Measurements from ENCODE around the gene SND1. TPM values are rescaled to one million over a fixed set of nuclear protein-coding genes. Genes with fewer than 3 reads are reported as not detected.
A peak's percentile ranks its signal among the peaks of the same experiment; 100 is the strongest.

SND1 gene
- total and polyA plus RNA-seq, 2 donors: 55.1 to 104 TPM

DNA sequence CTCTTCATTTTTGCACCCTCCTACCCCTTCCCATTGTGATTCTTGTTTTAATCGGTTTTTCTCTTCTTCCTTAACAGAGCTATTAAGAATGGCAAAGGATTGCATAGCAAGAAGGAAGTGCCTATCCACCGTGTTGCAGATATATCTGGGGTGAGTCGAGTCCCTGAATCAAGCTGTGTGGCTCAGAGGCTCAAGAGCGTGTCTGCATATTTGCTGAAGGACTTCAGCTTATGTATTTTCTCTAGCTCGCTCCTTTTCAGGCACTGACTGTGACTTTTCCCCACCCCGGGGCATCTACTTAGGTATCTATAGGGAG lies 252.6 kb downstream of the SND1 start:
- no peak for DNase-seq (ENCODE audit: low read depth in 6 of 9, low spot score in 9 of 9)
- H3K4me1 ChIP-seq (ENCODE audit: control insufficient read depth in 2 of 2, insufficient read depth in 2 of 2, low read length in 2 of 2): peaks cover 0 to 21% of the 10 kb centered on the region in 2 donors
- H3K4me3 ChIP-seq (ENCODE audit: low read length in 2 of 2): no peak overlapping the region
- no peak overlapping the region for H3K27ac ChIP-seq (ENCODE audit: low read depth in 1 of 2, low read length in 1 of 2)
- H3K36me3 ChIP-seq (ENCODE audit: control insufficient read depth in 2 of 2, insufficient read depth in 2 of 2, low read length in 1 of 2): peaks cover 4 to 20% of the 10 kb centered on the region in 2 donors
- 95% methylated on average over 6 of the region's 6 CpGs for WGBS
- H3K9me3 ChIP-seq (ENCODE audit: control insufficient read depth in 2 of 2, insufficient read depth in 1 of 2, low read length in 1 of 2): no peaks in the 10 kb centered on the region
- H3K27me3 ChIP-seq (ENCODE audit: control insufficient read depth in 2 of 2, insufficient read depth in 1 of 2, low read length in 1 of 2): no peaks in the 10 kb centered on the region

DNA sequence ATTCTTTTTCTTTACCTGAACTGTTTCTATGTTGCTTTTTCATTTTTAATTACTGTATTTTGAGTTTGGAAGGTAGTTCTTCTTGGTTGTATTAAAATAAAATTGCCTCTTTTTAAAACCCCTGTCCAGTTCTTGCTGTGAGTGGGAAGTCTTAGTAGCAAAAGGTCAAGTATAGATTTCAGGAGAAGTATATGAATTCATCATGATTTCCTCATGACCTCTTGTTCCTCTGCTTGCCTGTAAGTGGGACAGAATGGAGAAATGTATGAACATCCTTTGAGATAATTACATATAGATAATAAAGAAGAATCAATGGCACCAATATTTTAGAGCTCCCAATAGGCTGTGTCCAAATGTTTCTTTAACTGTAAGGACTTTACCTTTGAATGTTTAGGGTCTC lies 253.0 kb downstream of the SND1 start:
- Histone ChIP-seq H3K4me3 (ENCODE audit: low read length in 2 of 2) (no peak overlapping the region), H3K27ac (ENCODE audit: low read depth in 1 of 2, low read length in 1 of 2) (no peak overlapping the region), H3K36me3 (ENCODE audit: control insufficient read depth in 2 of 2, insufficient read depth in 2 of 2, low read length in 1 of 2) (peaks cover 4 to 20% of the 10 kb centered on the region in 2 donors), H3K4me1 (ENCODE audit: control insufficient read depth in 2 of 2, insufficient read depth in 2 of 2, low read length in 2 of 2) (peaks cover 0 to 21% of the 10 kb centered on the region in 2 donors), H3K9me3 (ENCODE audit: control insufficient read depth in 2 of 2, insufficient read depth in 1 of 2, low read length in 1 of 2) (no peaks in the 10 kb centered on the region), H3K27me3 (ENCODE audit: control insufficient read depth in 2 of 2, insufficient read depth in 1 of 2, low read length in 1 of 2) (no peaks in the 10 kb centered on the region)
- no peak for DNase-seq (ENCODE audit: low read depth in 6 of 9, low spot score in 9 of 9)

DNA sequence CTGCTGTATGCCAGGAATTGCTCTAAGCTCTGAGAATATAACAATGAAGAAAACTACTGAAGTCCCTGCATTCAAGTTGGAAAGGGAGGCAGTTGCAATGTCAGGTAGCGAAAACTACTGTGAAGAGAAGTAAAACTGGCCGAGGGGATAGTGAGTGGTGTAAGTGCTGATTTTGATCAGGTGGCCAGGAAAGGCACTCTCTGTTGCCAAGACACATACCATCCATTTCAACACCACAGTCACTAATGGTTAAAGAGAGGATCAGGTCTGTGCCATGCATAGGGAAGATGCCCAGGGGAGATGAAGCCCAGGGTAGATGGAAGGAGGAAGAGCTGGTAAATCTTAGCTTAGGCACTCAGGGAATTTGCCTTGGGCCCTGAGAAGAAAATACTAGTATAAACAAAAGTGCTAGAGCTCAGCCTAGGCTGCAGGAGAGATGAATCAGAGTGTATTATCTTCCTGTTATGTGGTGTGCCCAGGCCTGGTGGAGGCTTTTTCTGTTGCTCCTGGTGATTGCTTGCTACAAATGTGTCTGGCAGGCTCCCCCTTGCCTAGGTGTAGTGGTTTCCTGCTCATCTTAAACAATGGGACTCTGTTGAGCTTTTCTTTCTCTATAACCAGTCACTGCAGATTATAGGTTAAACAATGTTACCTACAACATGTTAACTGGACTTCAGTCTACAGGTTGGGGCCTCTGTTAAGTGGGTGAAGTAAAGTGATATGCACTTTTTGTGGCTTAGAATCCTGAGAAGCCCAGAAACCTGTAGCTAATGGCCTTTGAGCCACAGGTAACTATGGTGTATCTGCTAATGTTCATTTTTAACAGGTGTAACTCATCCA lies 253.7 kb downstream of the SND1 start:
- Histone ChIP-seq H3K27ac (ENCODE audit: low read depth in 1 of 2, low read length in 1 of 2) (no peak overlapping the region), H3K4me1 (ENCODE audit: control insufficient read depth in 2 of 2, insufficient read depth in 2 of 2, low read length in 2 of 2) (peaks cover 0 to 18% of the 10 kb centered on the region in 2 donors), H3K4me3 (ENCODE audit: low read length in 2 of 2) (no peak overlapping the region), H3K27me3 (ENCODE audit: control insufficient read depth in 2 of 2, insufficient read depth in 1 of 2, low read length in 1 of 2) (no peaks in the 10 kb centered on the region), H3K36me3 (ENCODE audit: control insufficient read depth in 2 of 2, insufficient read depth in 2 of 2, low read length in 1 of 2) (peaks cover 4 to 20% of the 10 kb centered on the region in 2 donors), H3K9me3 (ENCODE audit: control insufficient read depth in 2 of 2, insufficient read depth in 1 of 2, low read length in 1 of 2) (no peaks in the 10 kb centered on the region)
- WGBS: 97% methylated on average over 2 of the region's 2 CpGs
- peak in 4 of 9 donors; percentile 9 to 54 (median 21) for DNase-seq (ENCODE audit: low read depth in 6 of 9, low spot score in 9 of 9)

DNA sequence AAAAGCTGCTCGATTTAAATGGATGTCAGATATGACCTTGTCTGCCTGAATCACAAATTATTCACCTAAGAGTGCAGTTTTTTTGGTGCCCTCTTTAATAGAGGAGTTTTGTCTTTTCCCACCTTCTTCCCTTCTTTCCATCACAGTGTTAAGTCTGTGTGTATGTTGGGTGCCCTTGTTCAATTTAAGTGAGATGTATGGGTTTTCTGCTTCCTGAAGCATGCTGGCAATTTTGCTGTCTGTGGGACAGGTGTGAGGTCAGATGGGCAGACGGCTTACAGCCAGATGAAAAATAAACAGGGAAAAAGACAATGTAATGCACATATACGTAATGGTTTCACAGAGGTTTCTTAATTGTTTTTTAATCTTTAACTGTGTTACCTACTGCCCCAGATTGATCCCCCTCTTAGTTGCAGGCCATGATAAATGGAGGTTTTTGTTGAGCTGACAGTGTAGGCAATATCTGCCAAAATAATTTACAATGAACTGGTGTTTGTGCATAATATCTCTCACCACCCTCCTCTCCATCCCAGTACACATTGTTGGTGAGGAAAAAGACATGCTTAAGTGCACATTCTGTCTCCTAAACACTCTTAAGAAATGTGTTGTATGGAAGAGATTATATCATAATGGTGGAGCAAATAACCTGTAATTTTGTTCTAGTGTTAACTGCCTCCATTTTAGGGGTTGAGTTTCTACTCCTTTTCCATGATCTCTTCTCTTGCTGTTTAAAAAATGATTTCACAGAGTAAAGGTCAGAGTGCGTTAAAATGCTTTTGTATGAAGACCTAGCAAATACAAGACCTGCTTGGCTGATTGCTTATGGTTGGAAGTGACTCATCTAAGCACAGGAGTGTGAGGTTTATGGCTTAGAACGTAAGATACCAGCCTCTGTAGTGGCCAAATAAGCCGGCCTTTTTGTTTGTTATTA lies 255.4 kb downstream of the SND1 start:
- peaks cover 3 to 5% of the 10 kb centered on the region in 2 donors for H3K4me1 ChIP-seq (ENCODE audit: control insufficient read depth in 2 of 2, insufficient read depth in 2 of 2, low read length in 2 of 2)
- H3K4me3 ChIP-seq (ENCODE audit: low read length in 2 of 2): no peak overlapping the region
- no peaks in the 10 kb centered on the region for H3K9me3 ChIP-seq (ENCODE audit: control insufficient read depth in 2 of 2, insufficient read depth in 1 of 2, low read length in 1 of 2)
- H3K36me3 ChIP-seq (ENCODE audit: control insufficient read depth in 2 of 2, insufficient read depth in 2 of 2, low read length in 1 of 2): peaks cover 4 to 20% of the 10 kb centered on the region in 2 donors
- H3K27ac ChIP-seq (ENCODE audit: low read depth in 1 of 2, low read length in 1 of 2): no peak overlapping the region
- WGBS: 97% methylated on average over 6 of the region's 6 CpGs
- no peaks in the 10 kb centered on the region for H3K27me3 ChIP-seq (ENCODE audit: control insufficient read depth in 2 of 2, insufficient read depth in 1 of 2, low read length in 1 of 2)
- no peak for DNase-seq (ENCODE audit: low read depth in 6 of 9, low spot score in 9 of 9)

DNA sequence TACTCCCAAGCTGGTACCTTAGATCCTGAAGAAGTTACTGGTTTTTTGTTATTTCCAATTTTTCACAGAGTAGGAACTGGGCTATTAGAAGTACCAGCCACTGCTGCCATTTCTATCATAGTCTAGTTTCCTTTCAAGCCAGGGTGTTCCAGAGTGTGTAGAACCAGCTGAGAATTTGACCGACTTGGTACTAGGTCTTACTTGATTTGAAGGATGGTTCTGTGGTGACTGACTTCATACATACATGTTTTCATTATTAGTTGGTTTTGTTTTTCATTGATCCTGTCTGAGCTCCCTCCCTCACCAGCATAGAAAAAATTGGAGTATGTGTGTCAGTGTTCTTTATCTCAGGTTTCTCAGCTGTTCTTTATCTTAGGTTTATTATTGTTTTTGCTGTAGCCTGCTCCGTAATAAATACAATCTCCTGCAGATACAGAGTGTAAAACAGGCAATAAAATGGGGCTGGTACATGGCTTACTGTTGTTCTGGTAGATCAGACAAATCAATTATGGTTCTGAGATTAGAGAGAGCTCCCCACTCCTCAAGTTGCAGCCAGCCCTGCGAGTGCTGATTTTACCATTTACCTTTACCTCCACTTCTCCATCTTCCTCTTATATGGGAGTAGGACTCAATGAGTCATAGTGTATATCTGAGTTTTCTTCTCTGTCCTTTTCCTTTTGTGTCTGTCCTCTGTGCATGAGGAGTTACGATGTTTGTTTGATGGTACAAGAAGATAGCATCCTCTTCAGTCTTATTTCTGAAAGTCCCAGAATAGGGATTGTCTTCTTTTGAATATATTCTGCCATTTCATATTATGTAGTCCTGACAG lies 256.6 kb downstream of the SND1 start:
- no peaks in the 10 kb centered on the region for H3K9me3 ChIP-seq (ENCODE audit: control insufficient read depth in 2 of 2, insufficient read depth in 1 of 2, low read length in 1 of 2)
- H3K27me3 ChIP-seq (ENCODE audit: control insufficient read depth in 2 of 2, insufficient read depth in 1 of 2, low read length in 1 of 2): no peaks in the 10 kb centered on the region
- H3K36me3 ChIP-seq (ENCODE audit: control insufficient read depth in 2 of 2, insufficient read depth in 2 of 2, low read length in 1 of 2): peaks cover 4 to 20% of the 10 kb centered on the region in 2 donors
- H3K4me1 ChIP-seq (ENCODE audit: control insufficient read depth in 2 of 2, insufficient read depth in 2 of 2, low read length in 2 of 2): peaks cover 3% of the 10 kb centered on the region in 2 donors
- DNase-seq (ENCODE audit: low read depth in 6 of 9, low spot score in 9 of 9): no peak
- over 99% methylated on average over 4 of the region's 4 CpGs for WGBS
- H3K27ac ChIP-seq (ENCODE audit: low read depth in 1 of 2, low read length in 1 of 2): no peak overlapping the region
- no peak overlapping the region for H3K4me3 ChIP-seq (ENCODE audit: low read length in 2 of 2)

- no peak for DNase-seq (ENCODE audit: low read depth in 6 of 9, low spot score in 9 of 9)
- 99% methylated on average over 3 of the region's 3 CpGs for WGBS
- no peaks in the 10 kb centered on the region for H3K9me3 ChIP-seq (ENCODE audit: control insufficient read depth in 2 of 2, insufficient read depth in 1 of 2, low read length in 1 of 2)
- no peak overlapping the region for H3K4me3 ChIP-seq (ENCODE audit: low read length in 2 of 2)
- H3K4me1 ChIP-seq (ENCODE audit: control insufficient read depth in 2 of 2, insufficient read depth in 2 of 2, low read length in 2 of 2): peaks cover 3% of the 10 kb centered on the region in 2 donors
- H3K36me3 ChIP-seq (ENCODE audit: control insufficient read depth in 2 of 2, insufficient read depth in 2 of 2, low read length in 1 of 2): peaks cover 2 to 20% of the 10 kb centered on the region in 2 donors
- H3K27ac ChIP-seq (ENCODE audit: low read depth in 1 of 2, low read length in 1 of 2): no peak overlapping the region
- no peaks in the 10 kb centered on the region for H3K27me3 ChIP-seq (ENCODE audit: control insufficient read depth in 2 of 2, insufficient read depth in 1 of 2, low read length in 1 of 2)
Measured at GRCh38 chr7:127909424-127910152, 257.6 kb downstream of the SND1 start.

DNA sequence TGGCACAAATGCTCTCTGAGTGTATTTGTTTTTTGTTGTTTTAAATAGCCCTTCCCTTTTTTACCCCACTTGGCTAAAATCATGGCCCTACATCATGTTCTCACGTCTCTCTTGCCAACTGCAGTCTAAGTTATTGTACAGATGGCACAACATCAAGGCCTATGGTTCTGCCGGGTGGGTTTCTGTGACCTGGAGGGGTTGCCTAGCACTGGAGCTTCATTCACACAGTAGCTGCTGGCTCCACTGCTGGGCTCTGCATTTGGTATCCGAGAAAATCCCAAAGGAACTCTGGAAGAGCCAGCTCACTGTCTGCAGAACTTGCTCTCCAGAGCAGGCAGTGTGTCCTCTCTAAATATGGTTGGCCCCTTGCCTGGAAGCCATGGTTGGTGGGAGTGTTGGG lies 258.7 kb downstream of the SND1 start:
- peaks cover 0 to 13% of the 10 kb centered on the region in 2 donors for H3K36me3 ChIP-seq (ENCODE audit: control insufficient read depth in 2 of 2, insufficient read depth in 2 of 2, low read length in 1 of 2)
- 95% methylated on average over 3 of the region's 3 CpGs for WGBS
- no peaks in the 10 kb centered on the region for H3K27me3 ChIP-seq (ENCODE audit: control insufficient read depth in 2 of 2, insufficient read depth in 1 of 2, low read length in 1 of 2)
- DNase-seq (ENCODE audit: low read depth in 6 of 9, low spot score in 9 of 9): no peak
- H3K4me1 ChIP-seq (ENCODE audit: control insufficient read depth in 2 of 2, insufficient read depth in 2 of 2, low read length in 2 of 2): peaks cover 0 to 3% of the 10 kb centered on the region in 2 donors
- H3K9me3 ChIP-seq (ENCODE audit: control insufficient read depth in 2 of 2, insufficient read depth in 1 of 2, low read length in 1 of 2): no peaks in the 10 kb centered on the region
- no peak overlapping the region for H3K4me3 ChIP-seq (ENCODE audit: low read length in 2 of 2)
- H3K27ac ChIP-seq (ENCODE audit: low read depth in 1 of 2, low read length in 1 of 2): no peak overlapping the region

DNA sequence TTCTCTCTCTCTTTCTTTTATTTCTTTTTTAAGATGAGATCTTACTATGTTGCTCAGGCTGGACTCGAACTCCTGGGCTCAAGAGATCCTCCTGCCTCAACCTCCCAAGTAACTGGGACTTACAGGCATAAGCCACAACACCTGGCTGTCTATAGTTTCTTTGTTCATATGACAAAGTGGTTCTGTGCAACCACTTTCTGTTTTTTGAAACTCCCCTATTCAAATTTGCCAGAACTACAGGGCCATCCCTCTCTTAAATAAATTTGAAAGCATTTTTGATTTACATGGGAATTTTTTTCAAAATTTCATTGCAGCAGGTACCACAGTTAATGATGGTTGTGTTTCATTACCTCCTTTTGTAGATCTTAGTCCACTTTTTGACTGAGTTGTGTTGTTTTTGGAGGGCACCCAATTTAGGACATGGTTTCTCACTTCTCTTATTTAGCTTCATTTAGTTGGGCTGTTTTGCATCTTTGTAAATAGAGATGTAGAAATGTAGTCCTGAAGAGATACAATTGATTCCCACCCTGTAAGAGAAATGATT lies 260.0 kb downstream of the SND1 start:
- 98% methylated on average over 1 of the region's 1 CpG for WGBS
- H3K27ac ChIP-seq (ENCODE audit: low read depth in 1 of 2, low read length in 1 of 2): no peak overlapping the region
- H3K9me3 ChIP-seq (ENCODE audit: control insufficient read depth in 2 of 2, insufficient read depth in 1 of 2, low read length in 1 of 2): no peaks in the 10 kb centered on the region
- no peak for DNase-seq (ENCODE audit: low read depth in 6 of 9, low spot score in 9 of 9)
- peaks cover 0 to 3% of the 10 kb centered on the region in 2 donors for H3K4me1 ChIP-seq (ENCODE audit: control insufficient read depth in 2 of 2, insufficient read depth in 2 of 2, low read length in 2 of 2)
- no peaks in the 10 kb centered on the region for H3K27me3 ChIP-seq (ENCODE audit: control insufficient read depth in 2 of 2, insufficient read depth in 1 of 2, low read length in 1 of 2)
- no peak overlapping the region for H3K4me3 ChIP-seq (ENCODE audit: low read length in 2 of 2)
- peaks cover 0 to 4% of the 10 kb centered on the region in 2 donors for H3K36me3 ChIP-seq (ENCODE audit: control insufficient read depth in 2 of 2, insufficient read depth in 2 of 2, low read length in 1 of 2)

All from thymus (tissue), 11 donors.